ENCODE results near the gene MPZL3. TPM values are rescaled to one million over a fixed set of nuclear protein-coding genes. Genes with fewer than 3 reads are reported as not detected.

Gene MPZL3
- total RNA-seq, 4 donors from 2014 or later = 17.4 to 44.4 (median 32.4) TPM

DNA sequence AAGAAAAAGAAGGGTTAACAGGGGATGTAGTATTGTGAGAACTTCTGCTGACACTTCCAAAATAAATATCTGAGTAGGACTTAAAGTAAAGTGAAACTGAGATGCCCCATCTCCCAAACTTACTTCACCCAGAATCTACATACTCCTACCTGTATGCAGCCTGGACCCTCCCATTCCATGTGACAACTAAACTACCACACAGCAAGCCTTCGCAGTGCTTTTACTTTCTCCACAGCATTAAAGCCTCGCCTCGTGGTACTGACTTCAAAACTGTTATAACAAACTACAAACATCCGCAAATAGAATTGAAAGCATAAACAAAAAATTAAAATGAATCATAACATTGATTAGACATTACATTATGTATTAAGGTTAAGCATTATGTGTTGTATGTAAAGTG, 10.9 kb upstream of the MPZL3 start:
- H3K4me3 ChIP-seq = peak overlapping the region; percentile 48 to 73 (median 64)
- DNase-seq = no peak
- peaks cover 0 to 49% (median 0%) of the 10 kb centered on the region in 3 donors for H3K36me3 ChIP-seq
- intact Hi-C loops (cut with DNase I) = no loop called here
- TF ChIP-seq POLR2A (IDR thresholded peaks at IDR 0.05) (no peak), CTCF (IDR thresholded peaks at IDR 0.05) (no peak)
- H3K27me3 ChIP-seq = peaks cover 0 to 31% (median 0%) of the 10 kb centered on the region in 4 donors
- H3K4me1 ChIP-seq = peaks cover 0 to 87% (median 14%) of the 10 kb centered on the region in 3 donors
- WGBS, 2 donors = 36 to 37% methylated on average over 4 of the region's 4 CpGs
- H3K9me3 ChIP-seq = no peaks in the 10 kb centered on the region
- H3K27ac ChIP-seq = peak overlapping the region; percentile 89 to 94 (median 90)

- H3K4me3 ChIP-seq = peak overlapping the region in 3 of 4 donors; percentile 0 to 73 (median 62)
- no peak for DNase-seq
- WGBS, 2 donors = 62 to 72% methylated on average over 3 of the region's 3 CpGs
- H3K27me3 ChIP-seq = peaks cover 0 to 32% (median 0%) of the 10 kb centered on the region in 4 donors
- peak overlapping the region in 3 of 4 donors; percentile 89 to 94 (median 91) for H3K27ac ChIP-seq
- H3K36me3 ChIP-seq = peaks cover 0 to 76% (median 7%) of the 10 kb centered on the region in 3 donors
- intact Hi-C loops (cut with DNase I) = no loop called here
- TF ChIP-seq POLR2A (IDR thresholded peaks at IDR 0.05) (no peak), CTCF (IDR thresholded peaks at IDR 0.05) (no peak)
- no peaks in the 10 kb centered on the region for H3K9me3 ChIP-seq
- H3K4me1 ChIP-seq = peaks cover 0 to 71% (median 4%) of the 10 kb centered on the region in 3 donors
Measured at GRCh38 chr11:118260353-118260752, 8.2 kb upstream of the MPZL3 start.

DNA sequence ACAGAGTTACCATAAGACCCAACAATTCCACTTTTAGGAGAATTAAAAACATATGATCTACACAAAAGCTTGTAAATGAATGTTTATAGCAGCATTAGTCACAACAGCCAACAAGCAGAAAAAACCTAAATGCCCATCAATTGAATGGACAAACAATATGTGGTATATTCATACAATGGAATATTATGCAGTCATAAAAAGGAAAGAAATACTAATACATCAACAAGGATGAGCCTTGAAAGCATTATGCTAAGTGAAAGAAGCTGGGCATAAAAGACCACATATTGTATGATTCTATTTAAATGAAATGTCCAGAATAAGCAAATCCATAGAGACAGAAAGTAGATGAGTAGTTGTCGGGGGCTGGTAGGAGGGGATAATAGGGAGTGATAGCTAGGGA, 7.0 kb upstream of the MPZL3 start:
- Histone ChIP-seq H3K36me3 (peaks cover 0 to 88% (median 7%) of the 10 kb centered on the region in 3 donors), H3K27ac (peak overlapping the region in 1 of 4 donors; percentile 91), H3K27me3 (peaks cover 0 to 33% (median 0%) of the 10 kb centered on the region in 4 donors), H3K4me3 (peak overlapping the region in 1 of 4 donors; percentile 12), H3K9me3 (no peaks in the 10 kb centered on the region), H3K4me1 (peaks cover 0 to 71% (median 4%) of the 10 kb centered on the region in 3 donors)
- no peak for TF ChIP-seq POLR2A (IDR thresholded peaks at IDR 0.05)
- no peak for TF ChIP-seq CTCF (IDR thresholded peaks at IDR 0.05)
- no peak for DNase-seq
- intact Hi-C loops (cut with DNase I) = no loop called here
- 91 to 100% methylated on average over 1 of the region's 1 CpG for WGBS, 2 donors

- Histone ChIP-seq H3K4me3 (no peak overlapping the region), H3K4me1 (peaks cover 0 to 72% (median 4%) of the 10 kb centered on the region in 3 donors), H3K36me3 (peaks cover 0 to 91% (median 7%) of the 10 kb centered on the region in 3 donors), H3K27me3 (peaks cover 0 to 26% (median 0%) of the 10 kb centered on the region in 4 donors), H3K9me3 (no peaks in the 10 kb centered on the region), H3K27ac (no peak overlapping the region)
- intact Hi-C loops (cut with DNase I) = no loop called here
- WGBS, 2 donors = 0% methylated on average over 1 of the region's 1 CpG
- DNase-seq = no peak
- TF ChIP-seq CTCF (IDR thresholded peaks at IDR 0.05) (peak in 3 of 6 experiments; percentile 25 to 55 (median 40)), POLR2A (IDR thresholded peaks at IDR 0.05) (no peak)
Measured at GRCh38 chr11:118258410-118258809, 6.2 kb upstream of the MPZL3 start.

- peaks cover 0 to 38% (median 7%) of the 10 kb centered on the region in 3 donors for H3K36me3 ChIP-seq
- intact Hi-C loops (cut with DNase I) = no loop called here
- DNase-seq = no peak
- no peaks in the 10 kb centered on the region for H3K9me3 ChIP-seq
- H3K4me3 ChIP-seq = peak overlapping the region; percentile 58 to 70 (median 64)
- H3K27ac ChIP-seq = peak overlapping the region; percentile 88 to 91 (median 90)
- WGBS, 2 donors = 64 to 74% methylated on average over 3 of the region's 3 CpGs
- peaks cover 0 to 3% (median 0%) of the 10 kb centered on the region in 4 donors for H3K27me3 ChIP-seq
- no peak for TF ChIP-seq POLR2A (IDR thresholded peaks at IDR 0.05)
- TF ChIP-seq CTCF (IDR thresholded peaks at IDR 0.05) = no peak
- peaks cover 0 to 58% (median under 1%) of the 10 kb centered on the region in 3 donors for H3K4me1 ChIP-seq
Measured at GRCh38 chr11:118252688-118253087, 523 bp upstream of the MPZL3 start.

All from esophagus squamous epithelium (tissue), 5 donors.